ENCODE measurements around the gene NCAPH2. TPM values are rescaled to one million over a fixed set of nuclear protein-coding genes. Genes with fewer than 3 reads are reported as not detected.

The NCAPH2 gene
- total and polyA plus RNA-seq, 2 of the 8 experiments (the other 6 are each of a cell fraction or from before 2014, with no cell fraction given), result 62.2 to 81.6 TPM

DNA sequence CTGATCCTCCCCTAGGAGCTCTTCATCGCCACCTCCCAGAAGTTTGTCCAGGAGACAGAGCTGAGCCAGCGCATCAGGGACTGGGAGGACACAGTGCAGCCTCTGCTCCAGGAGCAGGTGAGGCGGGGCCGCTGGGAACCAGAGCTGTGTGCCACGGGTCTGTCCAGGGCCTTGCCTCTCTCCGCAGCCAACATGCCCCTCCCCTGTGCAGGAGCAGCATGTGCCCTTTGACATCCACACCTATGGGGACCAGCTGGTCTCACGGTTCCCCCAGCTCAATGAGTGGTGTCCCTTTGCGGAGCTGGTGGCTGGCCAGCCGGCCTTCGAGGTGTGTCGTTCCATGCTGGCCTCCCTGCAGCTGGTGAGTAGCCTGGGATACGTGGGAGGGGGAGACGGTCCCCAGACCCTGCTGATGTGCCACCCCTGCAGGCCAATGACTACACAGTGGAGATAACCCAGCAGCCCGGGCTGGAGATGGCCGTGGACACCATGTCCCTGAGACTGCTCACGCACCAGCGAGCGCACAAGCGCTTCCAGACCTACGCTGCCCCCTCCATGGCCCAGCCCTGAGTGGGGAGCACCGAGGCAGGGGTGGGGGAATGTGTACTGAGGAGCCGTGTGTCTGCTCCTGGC, 14.9 kb downstream of the NCAPH2 start (continued):
- TF ChIP-seq EP300 (IDR thresholded peaks at IDR 0.05; ENCODE audit: borderline replicate concordance in 1 of 2, low read depth in 2 of 2, low read length in 2 of 2) (no peak), CHD2 (IDR thresholded peaks at IDR 0.05; ENCODE audit: low read length) (no peak), NANOG (IDR thresholded peaks at IDR 0.05; ENCODE audit: insufficient read depth, low read depth, low read length, poor library complexity, severe bottlenecking) (no peak)
- TF ChIP-seq, protein P1, sequence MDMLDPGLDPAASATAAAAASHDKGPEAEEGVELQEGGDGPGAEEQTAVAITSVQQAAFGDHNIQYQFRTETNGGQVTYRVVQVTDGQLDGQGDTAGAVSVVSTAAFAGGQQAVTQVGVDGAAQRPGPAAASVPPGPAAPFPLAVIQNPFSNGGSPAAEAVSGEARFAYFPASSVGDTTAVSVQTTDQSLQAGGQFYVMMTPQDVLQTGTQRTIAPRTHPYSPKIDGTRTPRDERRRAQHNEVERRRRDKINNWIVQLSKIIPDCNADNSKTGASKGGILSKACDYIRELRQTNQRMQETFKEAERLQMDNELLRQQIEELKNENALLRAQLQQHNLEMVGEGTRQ (IDR thresholded peaks at IDR 0.05; ENCODE audit: low read length), result no peak

Data from H1 (cell line).